ENCODE results near the gene SMIM12.

Gene SMIM12

GRCh38 chr1:34844252-34844634, 15.3 kb downstream of the SMIM12 start:
- H3K9me2 ChIP-seq (replicated peaks; ENCODE audit: insufficient read depth, low read length), result no peaks in the 10 kb centered on the region
- H3K27ac ChIP-seq (ENCODE audit: low read depth, low read length), result no peak overlapping the region
- no peaks in the 10 kb centered on the region for H3F3A ChIP-seq (ENCODE audit: insufficient read depth)
- H3K27me3 ChIP-seq (ENCODE audit: low read length), result no peaks in the 10 kb centered on the region
- no peak overlapping the region for H3K9ac ChIP-seq (ENCODE audit: low read length)
- H3K9me3 ChIP-seq (ENCODE audit: insufficient read depth, low read length), result no peaks in the 10 kb centered on the region
- H4K20me1 ChIP-seq (ENCODE audit: low read depth, low read length), result no peaks in the 10 kb centered on the region
- H3K4me2 ChIP-seq (ENCODE audit: low read depth, low read length, poor library complexity, severe bottlenecking), result no peak overlapping the region
- H2AFZ ChIP-seq (ENCODE audit: low read depth, low read length, severe bottlenecking), result no peak overlapping the region
- H3K79me2 ChIP-seq (ENCODE audit: insufficient read depth, low read length), result no peaks in the 10 kb centered on the region
- no peak overlapping the region for H3K4me3 ChIP-seq (ENCODE audit: insufficient read depth, low read length, poor library complexity, severe bottlenecking)
- TF ChIP-seq EZH2phosphoT487 (conservative IDR thresholded peaks at IDR 0.05; ENCODE audit: low read length), result no peak
- no peak for TF ChIP-seq CTCF (IDR thresholded peaks at IDR 0.05; ENCODE audit: insufficient read depth, low read length, poor library complexity, severe bottlenecking)
- no peaks in the 10 kb centered on the region for H3K36me3 ChIP-seq (ENCODE audit: low read length)

- Histone ChIP-seq H3K9ac (ENCODE audit: low read length) (no peak overlapping the region), H3K4me3 (ENCODE audit: insufficient read depth, low read length, poor library complexity, severe bottlenecking) (no peak overlapping the region), H3K36me3 (ENCODE audit: low read length) (no peaks in the 10 kb centered on the region), H3K27ac (ENCODE audit: low read depth, low read length) (no peak overlapping the region), H3K9me3 (ENCODE audit: insufficient read depth, low read length) (no peaks in the 10 kb centered on the region), H3K4me2 (ENCODE audit: low read depth, low read length, poor library complexity, severe bottlenecking) (no peak overlapping the region), H4K20me1 (ENCODE audit: low read depth, low read length) (no peaks in the 10 kb centered on the region), H3K79me2 (ENCODE audit: insufficient read depth, low read length) (no peaks in the 10 kb centered on the region), H3F3A (ENCODE audit: insufficient read depth) (no peaks in the 10 kb centered on the region), H2AFZ (ENCODE audit: low read depth, low read length, severe bottlenecking) (no peak overlapping the region), H3K9me2 (replicated peaks; ENCODE audit: insufficient read depth, low read length) (no peaks in the 10 kb centered on the region), H3K27me3 (ENCODE audit: low read length) (no peaks in the 10 kb centered on the region)
- TF ChIP-seq EZH2phosphoT487 (conservative IDR thresholded peaks at IDR 0.05; ENCODE audit: low read length), result no peak
Observed at GRCh38 chr1:34843392-34844251, 15.9 kb downstream of the SMIM12 start.

- no peaks in the 10 kb centered on the region for H3K9me2 ChIP-seq (replicated peaks; ENCODE audit: insufficient read depth, low read length)
- no peak overlapping the region for H3K4me2 ChIP-seq (ENCODE audit: low read depth, low read length, poor library complexity, severe bottlenecking)
- no peaks in the 10 kb centered on the region for H3F3A ChIP-seq (ENCODE audit: insufficient read depth)
- H4K20me1 ChIP-seq (ENCODE audit: low read depth, low read length), result no peaks in the 10 kb centered on the region
- no peaks in the 10 kb centered on the region for H3K36me3 ChIP-seq (ENCODE audit: low read length)
- H2AFZ ChIP-seq (ENCODE audit: low read depth, low read length, severe bottlenecking), result no peak overlapping the region
- TF ChIP-seq CTCF (IDR thresholded peaks at IDR 0.05; ENCODE audit: insufficient read depth, low read length, poor library complexity, severe bottlenecking), result no peak
- TF ChIP-seq EZH2phosphoT487 (conservative IDR thresholded peaks at IDR 0.05; ENCODE audit: low read length), result no peak
- H3K27ac ChIP-seq (ENCODE audit: low read depth, low read length), result no peak overlapping the region
- no peaks in the 10 kb centered on the region for H3K9me3 ChIP-seq (ENCODE audit: insufficient read depth, low read length)
- H3K9ac ChIP-seq (ENCODE audit: low read length), result no peak overlapping the region
- H3K4me3 ChIP-seq (ENCODE audit: insufficient read depth, low read length, poor library complexity, severe bottlenecking), result no peak overlapping the region
- H3K79me2 ChIP-seq (ENCODE audit: insufficient read depth, low read length), result no peaks in the 10 kb centered on the region
- H3K27me3 ChIP-seq (ENCODE audit: low read length), result no peaks in the 10 kb centered on the region
Observed at GRCh38 chr1:34842952-34843371, 16.6 kb downstream of the SMIM12 start.

GRCh38 chr1:34842073-34842472, 17.5 kb downstream of the SMIM12 start:
- Histone ChIP-seq H3K79me2 (ENCODE audit: insufficient read depth, low read length) (no peaks in the 10 kb centered on the region), H3K4me3 (ENCODE audit: insufficient read depth, low read length, poor library complexity, severe bottlenecking) (no peak overlapping the region), H3K36me3 (ENCODE audit: low read length) (no peaks in the 10 kb centered on the region), H3K27me3 (ENCODE audit: low read length) (no peaks in the 10 kb centered on the region), H2AFZ (ENCODE audit: low read depth, low read length, severe bottlenecking) (no peak overlapping the region), H3K9ac (ENCODE audit: low read length) (no peak overlapping the region), H4K20me1 (ENCODE audit: low read depth, low read length) (no peaks in the 10 kb centered on the region), H3K9me2 (replicated peaks; ENCODE audit: insufficient read depth, low read length) (no peaks in the 10 kb centered on the region), H3K27ac (ENCODE audit: low read depth, low read length) (no peak overlapping the region), H3F3A (ENCODE audit: insufficient read depth) (no peaks in the 10 kb centered on the region), H3K9me3 (ENCODE audit: insufficient read depth, low read length) (no peaks in the 10 kb centered on the region), H3K4me2 (ENCODE audit: low read depth, low read length, poor library complexity, severe bottlenecking) (no peak overlapping the region)
- no peak for TF ChIP-seq CTCF (IDR thresholded peaks at IDR 0.05; ENCODE audit: insufficient read depth, low read length, poor library complexity, severe bottlenecking)
- no peak for TF ChIP-seq EZH2phosphoT487 (conservative IDR thresholded peaks at IDR 0.05; ENCODE audit: low read length)
